HepG2 (cell line): ENCODE results near the gene PAX7.

Experiments
- CHD4 ChIP-seq: fragments of 200-600 bp; sonication (generic); IDR thresholded peaks from 2 replicates; pipeline ENCODE4 v1.7.0; 2017; ENCODE audit warnings: mild to moderate bottlenecking, low read length, borderline replicate concordance
- SP1 ChIP-seq, 2 experiments: fragments of 450-650 bp in 1 of 2; sonication (generic) in 1 of 2; formaldehyde crosslinking in 1 of 2; IDR thresholded peaks; 2 replicates each; pipeline versions ENCODE4 v1.4.0 to v1.6.1; 2016 to 2020; ENCODE audit warnings: missing genetic modification reagents in 1 of 2
- TF ChIP-seq, protein P1 (sequence below): sonication (generic); formaldehyde crosslinking; IDR thresholded peaks from 2 replicates; pipeline ENCODE4 v1.4.0; 2020; ENCODE audit warnings: mild to moderate bottlenecking, missing genetic modification reagents

DNA sequence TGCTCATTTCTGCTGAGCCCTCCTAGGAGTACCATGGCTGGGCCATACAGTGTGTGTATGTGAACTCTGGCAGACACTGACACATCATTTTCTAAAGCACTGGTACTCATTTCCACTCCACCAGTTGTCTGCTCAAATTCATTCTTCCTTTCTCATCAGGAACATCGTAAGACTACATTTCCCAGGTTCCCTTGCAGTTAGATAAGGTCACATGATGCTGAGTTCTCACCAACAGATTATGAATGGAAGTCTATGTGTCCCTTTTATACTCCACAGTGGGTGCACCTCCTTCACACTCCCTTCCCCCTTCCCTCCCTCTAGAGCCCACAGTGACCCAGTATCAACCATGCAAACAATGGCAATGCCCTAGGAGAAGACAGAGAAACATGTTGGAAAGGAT, 38.3 kb upstream of the PAX7 start:
- TF ChIP-seq CHD4 (no peak), SP1 (IDR thresholded peaks at IDR 0.05) (no peak), SP1 (CRISPR knock-in tag; IDR thresholded peaks at IDR 0.05) (no peak)
- TF ChIP-seq, protein P1, sequence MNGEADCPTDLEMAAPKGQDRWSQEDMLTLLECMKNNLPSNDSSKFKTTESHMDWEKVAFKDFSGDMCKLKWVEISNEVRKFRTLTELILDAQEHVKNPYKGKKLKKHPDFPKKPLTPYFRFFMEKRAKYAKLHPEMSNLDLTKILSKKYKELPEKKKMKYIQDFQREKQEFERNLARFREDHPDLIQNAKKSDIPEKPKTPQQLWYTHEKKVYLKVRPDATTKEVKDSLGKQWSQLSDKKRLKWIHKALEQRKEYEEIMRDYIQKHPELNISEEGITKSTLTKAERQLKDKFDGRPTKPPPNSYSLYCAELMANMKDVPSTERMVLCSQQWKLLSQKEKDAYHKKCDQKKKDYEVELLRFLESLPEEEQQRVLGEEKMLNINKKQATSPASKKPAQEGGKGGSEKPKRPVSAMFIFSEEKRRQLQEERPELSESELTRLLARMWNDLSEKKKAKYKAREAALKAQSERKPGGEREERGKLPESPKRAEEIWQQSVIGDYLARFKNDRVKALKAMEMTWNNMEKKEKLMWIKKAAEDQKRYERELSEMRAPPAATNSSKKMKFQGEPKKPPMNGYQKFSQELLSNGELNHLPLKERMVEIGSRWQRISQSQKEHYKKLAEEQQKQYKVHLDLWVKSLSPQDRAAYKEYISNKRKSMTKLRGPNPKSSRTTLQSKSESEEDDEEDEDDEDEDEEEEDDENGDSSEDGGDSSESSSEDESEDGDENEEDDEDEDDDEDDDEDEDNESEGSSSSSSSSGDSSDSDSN = no peak
